Naive B cell (primary cell): Measurements from ENCODE around the gene NUCB1. TPM values are rescaled to one million over a fixed set of nuclear protein-coding genes. Genes with fewer than 3 reads are reported as not detected.
"Not testable (repeated sequence)": the region's sequence is repeated elsewhere in the genome, so short reads cannot be mapped to it uniquely, and the experiment has no call there.

ENCODE experiments used
- ATAC-seq, 2 donors: fragments of 150-1000 bp; cut with Tn5 transposase; 2 replicates each; pipeline ENCODE4 v1.10.0; 2021; ENCODE audit warnings: low read depth in 2 of 2, mild to moderate bottlenecking in 2 of 2, moderate library complexity in 2 of 2
- DNase-seq: peaks from one replicate; pipeline ENCODE4 v3.0.0; 2022
- H3K27ac Mint-ChIP-seq, 6 donors: one replicate each; pipeline ENCODE4 v1.8.0; 2020 to 2022; ENCODE audit warnings: mild to moderate bottlenecking in 6 of 6, mixed read lengths in 6 of 6, moderate library complexity in 5 of 6, inconsistent platforms in 2 of 6
- H3K27me3 Mint-ChIP-seq, 3 donors: one replicate each; pipeline ENCODE4 v1.8.0; 2021 to 2022; ENCODE audit warnings: mixed read lengths in 3 of 3, mild to moderate bottlenecking in 1 of 3
- H3K36me3 Mint-ChIP-seq, 2 donors: one replicate each; pipeline ENCODE4 v1.8.0; 2020 to 2022; ENCODE audit warnings: mixed read lengths in 2 of 2, inconsistent platforms in 1 of 2, mild to moderate bottlenecking in 1 of 2
- H3K4me1 Mint-ChIP-seq, 3 donors: one replicate each; pipeline ENCODE4 v1.8.0; 2020 to 2022; ENCODE audit warnings: mixed read lengths in 3 of 3, inconsistent platforms in 1 of 3, mild to moderate bottlenecking in 1 of 3, moderate library complexity in 1 of 3
- H3K4me3 Mint-ChIP-seq, 8 donors: one replicate each; pipeline ENCODE4 v1.8.0; 2020 to 2022; ENCODE audit warnings: mild to moderate bottlenecking in 8 of 8, mixed read lengths in 8 of 8, moderate library complexity in 8 of 8, inconsistent platforms in 2 of 8
- H3K9me3 Mint-ChIP-seq, 7 donors: one replicate each; pipeline ENCODE4 v1.8.0; 2020 to 2022; ENCODE audit warnings: mixed read lengths in 7 of 7, mild to moderate bottlenecking in 5 of 7, inconsistent platforms in 2 of 7, moderate library complexity in 1 of 7
- polyA plus RNA-seq, 6 donors: library from polyadenylated mRNA; unstranded; fragments of 300-500 nt; fragmentation: Illumina TruSeq; gene quantifications; one replicate each; pipeline ENCODE4 v1.2.3, GENCODE V29; 2021; ENCODE audit warnings: low read depth in 6 of 6

Gene NUCB1
- polyA plus RNA-seq, 6 donors from 2014 or later, result 48.8 to 90.6 (median 54.6) TPM

- not testable (repeated sequence) for H3K4me3 Mint-ChIP-seq, DNase-seq, H3K27me3 Mint-ChIP-seq, ATAC-seq, H3K27ac Mint-ChIP-seq, H3K9me3 Mint-ChIP-seq
- Mint-ChIP-seq H3K4me1 (peaks cover 6 to 16% (median 11%) of the 10 kb centered on the region in 3 donors), H3K36me3 (peaks cover 9 to 22% of the 10 kb centered on the region in 2 donors)
Observed at GRCh38 chr19:48919271-48919670, 19.2 kb downstream of the NUCB1 start.

GRCh38 chr19:48920949-48921348 is 20.8 kb downstream of the NUCB1 start:
- no peak overlapping the region for H3K4me3 Mint-ChIP-seq
- ATAC-seq, result no peak
- no peaks in the 10 kb centered on the region for H3K27me3 Mint-ChIP-seq
- H3K4me1 Mint-ChIP-seq, result peaks cover 6 to 15% (median 11%) of the 10 kb centered on the region in 3 donors
- H3K36me3 Mint-ChIP-seq, result peaks cover 2 to 17% of the 10 kb centered on the region in 2 donors
- no peak for DNase-seq
- no peaks in the 10 kb centered on the region for H3K9me3 Mint-ChIP-seq
- H3K27ac Mint-ChIP-seq, result no peak overlapping the region

GRCh38 chr19:48921721-48922500 is 21.8 kb downstream of the NUCB1 start:
- H3K27ac Mint-ChIP-seq, result no peak overlapping the region
- no peak for ATAC-seq

GRCh38 chr19:48922548-48923490 is 22.7 kb downstream of the NUCB1 start:
- no peak for ATAC-seq
- peak overlapping the region in 1 of 6 donors; percentile 56 for H3K27ac Mint-ChIP-seq

More at GRCh38 chr19:48921721-48922500, 21.8 kb downstream of the NUCB1 start:
- peaks cover 6 to 15% (median 11%) of the 10 kb centered on the region in 3 donors for H3K4me1 Mint-ChIP-seq
- no peak for DNase-seq
- no peaks in the 10 kb centered on the region for H3K27me3 Mint-ChIP-seq
- H3K36me3 Mint-ChIP-seq, result peaks cover 0 to 14% of the 10 kb centered on the region in 2 donors
- no peak overlapping the region for H3K4me3 Mint-ChIP-seq
- H3K9me3 Mint-ChIP-seq, result no peaks in the 10 kb centered on the region

GRCh38 chr19:48925240-48925843 is 25.2 kb downstream of the NUCB1 start:
- no peak for ATAC-seq
- Mint-ChIP-seq H3K36me3 (no peaks in the 10 kb centered on the region), H3K27me3 (no peaks in the 10 kb centered on the region), H3K9me3 (no peaks in the 10 kb centered on the region), H3K4me3 (no peak overlapping the region), H3K4me1 (peaks cover 0 to 3% (median 0%) of the 10 kb centered on the region in 3 donors), H3K27ac (no peak overlapping the region)
- DNase-seq, result no peak

More at GRCh38 chr19:48922548-48923490, 22.7 kb downstream of the NUCB1 start:
- Mint-ChIP-seq H3K4me1 (peaks cover 4 to 10% (median 8%) of the 10 kb centered on the region in 3 donors), H3K4me3 (no peak overlapping the region), H3K27me3 (no peaks in the 10 kb centered on the region), H3K9me3 (no peaks in the 10 kb centered on the region), H3K36me3 (peaks cover 0 to 11% of the 10 kb centered on the region in 2 donors)
- no peak for DNase-seq

- not testable (repeated sequence) for H3K27ac Mint-ChIP-seq, H3K36me3 Mint-ChIP-seq, H3K4me3 Mint-ChIP-seq, ATAC-seq, H3K9me3 Mint-ChIP-seq, H3K4me1 Mint-ChIP-seq, H3K27me3 Mint-ChIP-seq, DNase-seq
Observed at GRCh38 chr19:48925890-48926289, 25.8 kb downstream of the NUCB1 start.

- ATAC-seq (no peak), DNase-seq (no peak)
- no peaks in the 10 kb centered on the region for H3K9me3 Mint-ChIP-seq
- H3K27ac Mint-ChIP-seq, result peak overlapping the region in 1 of 6 donors; percentile 21
- H3K36me3 Mint-ChIP-seq, result no peaks in the 10 kb centered on the region
- H3K4me3 Mint-ChIP-seq, result no peak overlapping the region
- peaks cover 0 to 3% (median 0%) of the 10 kb centered on the region in 3 donors for H3K4me1 Mint-ChIP-seq
- H3K27me3 Mint-ChIP-seq, result peaks cover 0 to 3% (median 0%) of the 10 kb centered on the region in 3 donors
Observed at GRCh38 chr19:48926909-48927308, 26.8 kb downstream of the NUCB1 start.

- H3K27ac Mint-ChIP-seq, H3K36me3 Mint-ChIP-seq, H3K9me3 Mint-ChIP-seq, H3K27me3 Mint-ChIP-seq, DNase-seq, H3K4me3 Mint-ChIP-seq, ATAC-seq, H3K4me1 Mint-ChIP-seq: not testable (repeated sequence)
Observed at GRCh38 chr19:48927692-48928091, 27.6 kb downstream of the NUCB1 start.

- no peak for DNase-seq
- Mint-ChIP-seq H3K27me3 (peaks cover 0 to 8% (median 3%) of the 10 kb centered on the region in 3 donors), H3K4me3 (no peak overlapping the region), H3K27ac (no peak overlapping the region), H3K36me3 (no peaks in the 10 kb centered on the region), H3K9me3 (no peaks in the 10 kb centered on the region), H3K4me1 (peaks cover 3 to 7% (median 5%) of the 10 kb centered on the region in 3 donors)
- ATAC-seq, result no peak
Observed at GRCh38 chr19:48928164-48929025, 28.3 kb downstream of the NUCB1 start.

- peak; percentile 96 to 97 for ATAC-seq
- peaks cover 8 to 16% (median 11%) of the 10 kb centered on the region in 3 donors for H3K4me1 Mint-ChIP-seq
Observed at GRCh38 chr19:48933382-48933932, 33.3 kb downstream of the NUCB1 start, which contains the start of gene DHDH. DHDH (plus strand) TSS chr19:48933699; CDS start chr19:48933722, 23 bp downstream.

GRCh38 chr19:48934837-48935236 is 34.7 kb downstream of the NUCB1 start:
- Mint-ChIP-seq H3K9me3 (peaks cover 0 to 2% (median 0%) of the 10 kb centered on the region in 7 donors), H3K27ac (no peak overlapping the region), H3K4me3 (peak overlapping the region in 3 of 8 donors; percentile 13 to 70 (median 40)), H3K4me1 (peaks cover 8 to 16% (median 11%) of the 10 kb centered on the region in 3 donors), H3K36me3 (no peaks in the 10 kb centered on the region), H3K27me3 (peaks cover 6 to 35% (median 8%) of the 10 kb centered on the region in 3 donors)
- DNase-seq, result no peak
- no peak for ATAC-seq

More at GRCh38 chr19:48933382-48933932, 33.3 kb downstream of the NUCB1 start, which contains the start of gene DHDH:
- Mint-ChIP-seq H3K36me3 (no peaks in the 10 kb centered on the region), H3K9me3 (peaks cover 0 to 2% (median 0%) of the 10 kb centered on the region in 7 donors), H3K27me3 (peaks cover 6 to 25% (median 7%) of the 10 kb centered on the region in 3 donors), H3K4me3 (peak within 1 kb of the TSS; percentile 76 to 91 (median 88)), H3K27ac (peak within 1 kb of the TSS in 1 of 6 donors; percentile 52)
- peak; percentile 72 for DNase-seq

- H3K27ac Mint-ChIP-seq, result no peak overlapping the region
- no peak overlapping the region for H3K4me3 Mint-ChIP-seq
- H3K9me3 Mint-ChIP-seq, result peaks cover 0 to 2% (median 0%) of the 10 kb centered on the region in 7 donors
- H3K36me3 Mint-ChIP-seq, result no peaks in the 10 kb centered on the region
- H3K27me3 Mint-ChIP-seq, result peaks cover 6 to 35% (median 8%) of the 10 kb centered on the region in 3 donors
- no peak for DNase-seq
- peaks cover 8 to 16% (median 11%) of the 10 kb centered on the region in 3 donors for H3K4me1 Mint-ChIP-seq
- ATAC-seq, result no peak
Observed at GRCh38 chr19:48935864-48936263, 35.8 kb downstream of the NUCB1 start.
